Measurements from ENCODE around the gene CMYA5.
"Not testable (repeated sequence)": the region's sequence is repeated elsewhere in the genome, so short reads cannot be mapped to it uniquely, and the experiment has no call there.

CMYA5 gene

DNA sequence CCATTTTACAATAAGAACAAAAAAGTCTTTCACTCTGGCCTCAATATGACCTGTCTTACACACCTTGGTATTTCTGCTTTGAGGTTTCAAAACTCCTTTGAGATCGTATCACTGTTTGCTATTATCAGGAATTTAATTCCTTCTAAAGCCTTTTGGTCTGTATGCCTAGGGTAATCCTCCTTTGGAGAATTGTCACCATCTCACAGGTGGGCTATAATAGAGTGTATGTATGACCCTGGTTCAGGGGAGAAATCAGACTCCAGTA, 13.7 kb downstream of the CMYA5 start:
- no peak for FAIRE-seq

- FAIRE-seq: no peak
Measured at GRCh38 chr5:79704553-79704952, 14.9 kb downstream of the CMYA5 start.

GRCh38 chr5:79705632-79706031, 16.0 kb downstream of the CMYA5 start:
- no peak for FAIRE-seq

GRCh38 chr5:79706317-79706716, 16.7 kb downstream of the CMYA5 start:
- FAIRE-seq: not testable (repeated sequence)

DNA sequence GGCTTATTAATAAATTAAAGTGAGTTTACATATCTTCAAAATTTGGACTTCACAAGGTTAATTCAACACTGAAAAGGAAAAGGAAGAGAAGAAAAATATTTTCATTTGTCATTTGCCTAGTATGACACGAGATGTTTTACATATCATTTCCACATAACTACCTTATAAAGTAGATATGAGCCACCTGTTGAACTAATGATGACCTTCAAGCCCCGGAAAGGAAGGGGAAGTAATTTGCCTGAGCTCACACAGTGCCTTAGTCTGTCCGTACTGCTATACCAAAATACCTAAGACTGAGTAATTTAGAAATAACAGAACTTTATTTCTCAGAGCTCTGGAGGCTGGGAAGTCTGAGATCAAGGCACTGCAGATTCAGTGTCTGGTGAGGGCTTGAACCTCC, 17.9 kb downstream of the CMYA5 start:
- no peak for FAIRE-seq

DNA sequence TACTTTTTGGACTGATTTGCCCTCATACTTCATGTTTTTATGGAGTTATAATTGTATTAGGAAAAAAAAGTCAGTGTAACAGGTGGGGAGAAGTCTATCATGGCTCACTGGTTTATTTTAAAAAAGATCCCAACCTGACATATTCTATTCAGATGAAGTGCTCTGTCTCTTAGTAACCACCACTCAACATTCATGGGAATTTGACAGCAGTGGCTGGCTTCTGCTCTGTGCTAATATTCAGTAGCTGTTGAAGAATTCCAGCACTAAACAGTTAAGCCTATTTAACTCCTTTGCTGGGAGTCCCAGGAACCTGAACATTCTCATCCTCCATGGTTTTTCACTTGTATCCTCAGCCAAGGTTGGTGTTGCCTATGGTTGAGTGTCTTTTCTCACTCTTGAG, 23.1 kb downstream of the CMYA5 start:
- FAIRE-seq: no peak

GRCh38 chr5:79713727-79714126, 24.1 kb downstream of the CMYA5 start:
- FAIRE-seq: no peak

GRCh38 chr5:79716839-79717238, 27.2 kb downstream of the CMYA5 start:
- FAIRE-seq: no peak

- FAIRE-seq: no peak
Measured at GRCh38 chr5:79720096-79720495, 30.5 kb downstream of the CMYA5 start.

- no peak for FAIRE-seq
Measured at GRCh38 chr5:79727451-79728355, 38.1 kb downstream of the CMYA5 start.

DNA sequence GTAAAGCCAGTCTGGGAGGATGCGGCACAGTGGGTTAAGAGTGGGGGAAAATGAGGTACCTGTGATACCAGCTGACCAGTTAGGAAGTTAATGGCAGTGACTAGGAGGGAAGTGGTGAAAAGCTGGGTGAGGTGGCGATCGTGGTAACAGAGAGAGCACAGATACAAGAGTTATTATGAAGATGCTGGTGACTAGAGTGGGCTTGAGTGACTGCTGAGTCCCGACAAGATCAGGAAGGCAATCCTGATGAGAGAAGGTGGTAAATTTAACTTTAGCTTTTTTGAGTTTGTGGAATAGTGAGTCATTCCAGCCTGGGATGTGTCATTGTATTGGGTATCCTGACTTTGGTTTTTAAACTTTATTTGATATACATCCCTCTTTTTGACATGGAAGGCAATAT, 38.8 kb downstream of the CMYA5 start:
- FAIRE-seq: no peak

DNA sequence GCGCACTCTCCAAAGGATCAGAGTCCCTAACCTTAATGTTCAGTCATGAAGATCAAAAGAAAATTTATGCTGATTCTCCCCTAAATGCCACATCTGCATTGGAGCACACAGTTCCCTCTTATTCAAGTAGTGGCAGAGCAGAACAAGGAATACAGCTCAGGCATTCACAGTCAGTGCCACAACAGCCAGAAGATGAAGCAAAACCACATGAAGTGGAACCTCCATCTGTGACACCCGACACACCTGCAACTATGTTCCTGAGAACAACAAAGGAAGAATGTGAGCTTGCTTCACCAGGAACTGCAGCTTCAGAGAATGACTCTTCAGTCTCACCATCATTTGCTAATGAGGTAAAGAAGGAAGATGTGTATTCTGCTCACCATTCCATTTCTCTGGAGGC, 40.0 kb downstream of the CMYA5 start:
- no peak for FAIRE-seq

- FAIRE-seq: no peak
Measured at GRCh38 chr5:79730564-79730963, 40.9 kb downstream of the CMYA5 start.

GRCh38 chr5:79731775-79732174, 42.1 kb downstream of the CMYA5 start:
- FAIRE-seq: no peak

DNA sequence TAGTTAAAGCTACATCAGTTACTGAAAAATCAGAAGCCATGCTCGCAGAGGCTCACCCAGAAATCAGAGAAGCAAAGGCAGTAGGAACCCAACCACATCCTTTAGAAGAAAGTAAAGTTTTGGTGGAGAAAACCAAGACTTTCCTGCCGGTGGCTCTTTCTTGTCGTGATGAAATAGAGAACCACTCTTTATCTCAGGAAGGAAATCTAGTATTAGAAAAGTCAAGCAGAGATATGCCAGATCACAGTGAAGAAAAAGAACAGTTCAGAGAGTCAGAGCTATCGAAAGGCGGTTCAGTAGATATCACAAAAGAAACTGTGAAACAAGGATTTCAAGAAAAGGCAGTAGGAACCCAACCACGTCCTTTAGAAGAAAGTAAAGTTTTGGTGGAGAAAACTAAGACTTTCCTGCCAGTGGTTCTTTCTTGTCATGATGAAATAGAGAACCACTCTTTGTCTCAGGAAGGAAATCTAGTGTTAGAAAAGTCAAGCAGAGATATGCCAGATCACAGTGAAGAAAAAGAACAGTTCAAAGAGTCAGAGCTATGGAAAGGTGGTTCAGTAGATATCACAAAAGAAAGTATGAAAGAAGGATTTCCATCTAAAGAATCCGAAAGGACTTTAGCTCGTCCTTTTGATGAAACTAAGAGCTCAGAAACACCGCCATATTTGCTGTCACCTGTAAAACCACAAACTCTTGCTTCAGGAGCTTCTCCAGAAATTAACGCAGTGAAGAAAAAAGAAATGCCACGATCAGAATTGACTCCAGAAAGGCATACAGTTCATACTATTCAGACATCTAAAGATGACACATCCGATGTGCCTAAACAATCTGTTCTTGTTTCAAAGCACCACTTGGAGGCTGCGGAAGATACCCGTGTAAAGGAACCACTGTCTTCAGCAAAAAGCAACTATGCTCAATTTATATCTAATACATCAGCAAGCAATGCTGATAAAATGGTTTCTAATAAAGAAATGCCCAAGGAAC, 47.2 kb downstream of the CMYA5 start:
- no peak for FAIRE-seq

- FAIRE-seq: no peak
Measured at GRCh38 chr5:79738349-79738748, 48.7 kb downstream of the CMYA5 start.

DNA sequence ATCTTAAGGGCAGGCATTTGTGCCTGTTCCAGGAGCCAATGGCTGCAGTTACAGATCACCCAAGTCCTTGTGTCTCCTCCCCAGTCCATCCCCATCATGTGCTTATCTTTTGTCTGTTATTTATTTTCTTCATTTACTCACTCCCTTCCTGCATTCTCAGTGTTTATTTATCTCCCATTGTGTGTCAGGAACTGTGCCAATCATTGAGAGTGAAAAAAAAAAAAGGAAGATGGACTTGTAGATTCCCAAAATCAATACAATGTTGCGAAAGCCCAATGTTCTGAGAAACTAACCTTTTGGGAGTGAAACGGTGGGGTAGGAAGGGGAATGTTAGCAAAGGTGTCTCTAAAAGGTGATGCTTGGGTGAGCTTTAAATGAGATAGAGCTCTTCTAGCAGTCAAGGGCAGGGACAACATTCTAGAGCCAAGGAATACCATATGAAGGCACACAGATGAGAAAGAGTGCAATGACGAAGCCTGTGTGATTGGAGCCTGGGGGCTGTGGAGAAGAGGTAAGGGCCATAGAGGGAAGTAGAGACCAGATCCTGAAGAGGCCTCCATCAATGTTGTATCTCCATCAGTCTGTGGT, 53.0 kb downstream of the CMYA5 start:
- FAIRE-seq: no peak

DNA sequence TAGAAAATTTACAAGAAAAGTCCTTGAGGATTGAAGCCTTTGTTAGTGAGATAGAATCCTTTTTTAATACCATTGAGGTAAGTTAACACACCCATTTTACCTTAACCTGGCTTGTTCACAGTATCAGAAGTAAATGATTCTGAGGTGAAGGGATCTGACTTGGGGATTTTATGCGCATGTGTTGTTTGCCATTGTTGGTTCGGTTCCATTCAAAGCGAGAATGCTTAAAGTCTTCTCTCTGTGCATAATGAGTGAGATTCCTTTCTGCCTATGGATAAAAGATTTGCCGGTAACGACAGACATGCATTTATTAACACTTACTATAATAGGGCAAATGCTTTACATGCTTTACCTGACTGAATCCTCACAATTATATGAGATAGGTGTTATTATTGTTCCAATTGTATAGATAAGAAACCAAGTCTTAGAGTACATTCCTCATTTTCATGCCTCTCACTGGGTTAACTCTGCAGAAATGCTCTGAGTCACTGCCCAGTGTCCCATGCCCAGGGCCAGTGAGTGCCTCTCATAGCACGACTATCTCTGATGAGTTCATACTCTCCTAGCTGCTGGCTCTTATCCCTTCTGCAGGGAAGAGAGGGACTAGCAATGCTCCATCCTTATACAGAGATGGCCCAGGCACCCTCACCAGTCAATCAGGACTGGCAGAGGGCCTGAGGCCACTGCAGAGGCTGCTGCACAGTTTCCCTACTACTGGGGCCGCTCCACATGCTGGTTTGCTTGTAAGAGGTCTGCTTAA, 54.4 kb downstream of the CMYA5 start:
- FAIRE-seq: no peak

DNA sequence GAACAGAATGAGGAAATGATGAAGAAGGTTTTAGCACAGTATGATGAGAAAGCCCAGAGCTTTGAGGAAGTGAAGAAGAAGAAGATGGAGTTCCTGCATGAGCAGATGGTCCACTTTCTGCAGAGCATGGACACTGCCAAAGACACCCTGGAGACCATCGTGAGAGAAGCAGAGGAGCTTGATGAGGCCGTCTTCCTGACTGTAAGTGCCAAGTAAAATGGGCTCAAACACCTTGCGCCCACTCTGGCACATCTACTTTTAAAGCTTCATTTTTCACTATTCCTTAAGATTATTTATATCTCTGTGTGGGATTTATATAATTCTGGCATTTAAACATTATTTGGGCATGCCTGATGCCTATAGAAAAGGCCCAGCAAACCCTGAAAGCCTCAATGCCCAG, 55.6 kb downstream of the CMYA5 start:
- no peak for FAIRE-seq

- no peak for FAIRE-seq
Measured at GRCh38 chr5:79746642-79747569, 57.3 kb downstream of the CMYA5 start.

- FAIRE-seq: no peak
Measured at GRCh38 chr5:79750611-79751510, 61.2 kb downstream of the CMYA5 start.

Data from G401.6 (cell line).